Tibial nerve (tissue), 4 donors: Measurements from ENCODE around the gene SKAP1.

ENCODE experiments used
- EP300 ChIP-seq, 2 donors: sonication (generic); formaldehyde crosslinking; IDR thresholded peaks; one replicate each; pipeline ENCODE4 v1.6.1; 2017; ENCODE audit warnings: antibody characterized with exemption in 2 of 2, mild to moderate bottlenecking in 1 of 2
- POLR2A ChIP-seq, 2 donors: fragments of 450-650 bp; IDR thresholded peaks; one replicate each; pipeline ENCODE4 v1.6.1; 2017; ENCODE audit warnings: antibody characterized with exemption in 2 of 2, mild to moderate bottlenecking in 2 of 2, moderate library complexity in 2 of 2
- TF ChIP-seq, protein P1 (sequence below), 5 experiments: fragments of 200-600 bp in 3 of 5; fragments of 450-650 bp in 2 of 5; sonication (generic) in 3 of 5; IDR thresholded peaks; one replicate each; pipeline ENCODE4 v1.5.1; 2016 to 2019; ENCODE audit warnings: antibody characterized with exemption in 5 of 5, mild to moderate bottlenecking in 3 of 5, moderate library complexity in 2 of 5

DNA sequence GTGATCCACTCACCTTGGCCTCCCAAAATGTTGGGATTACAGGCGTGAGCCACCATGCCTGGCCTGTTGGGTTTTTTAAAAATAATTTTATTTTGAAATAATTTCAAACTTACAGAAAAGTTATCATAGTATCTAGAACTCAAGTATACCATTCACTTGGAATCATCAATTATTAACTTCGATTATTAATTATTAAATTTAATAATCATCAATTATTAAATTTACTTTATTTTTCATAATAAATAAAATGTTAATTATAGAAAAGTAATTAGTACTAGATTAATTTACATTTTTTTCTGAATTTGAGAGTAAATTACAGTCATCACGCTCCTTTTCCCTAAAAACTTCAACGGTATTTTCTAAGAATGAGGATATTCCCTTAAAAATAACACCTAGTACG is 13.7 kb upstream of the SKAP1 start:
- TF ChIP-seq EP300 (IDR thresholded peaks at IDR 0.05) (no peak), POLR2A (IDR thresholded peaks at IDR 0.05) (no peak)
- TF ChIP-seq, protein P1, sequence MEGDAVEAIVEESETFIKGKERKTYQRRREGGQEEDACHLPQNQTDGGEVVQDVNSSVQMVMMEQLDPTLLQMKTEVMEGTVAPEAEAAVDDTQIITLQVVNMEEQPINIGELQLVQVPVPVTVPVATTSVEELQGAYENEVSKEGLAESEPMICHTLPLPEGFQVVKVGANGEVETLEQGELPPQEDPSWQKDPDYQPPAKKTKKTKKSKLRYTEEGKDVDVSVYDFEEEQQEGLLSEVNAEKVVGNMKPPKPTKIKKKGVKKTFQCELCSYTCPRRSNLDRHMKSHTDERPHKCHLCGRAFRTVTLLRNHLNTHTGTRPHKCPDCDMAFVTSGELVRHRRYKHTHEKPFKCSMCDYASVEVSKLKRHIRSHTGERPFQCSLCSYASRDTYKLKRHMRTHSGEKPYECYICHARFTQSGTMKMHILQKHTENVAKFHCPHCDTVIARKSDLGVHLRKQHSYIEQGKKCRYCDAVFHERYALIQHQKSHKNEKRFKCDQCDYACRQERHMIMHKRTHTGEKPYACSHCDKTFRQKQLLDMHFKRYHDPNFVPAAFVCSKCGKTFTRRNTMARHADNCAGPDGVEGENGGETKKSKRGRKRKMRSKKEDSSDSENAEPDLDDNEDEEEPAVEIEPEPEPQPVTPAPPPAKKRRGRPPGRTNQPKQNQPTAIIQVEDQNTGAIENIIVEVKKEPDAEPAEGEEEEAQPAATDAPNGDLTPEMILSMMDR (IDR thresholded peaks at IDR 0.05): no peak
